GM12875 (cell line): ENCODE data around the gene FAM89A.

Experiments used
- H3K4me3 ChIP-seq: one replicate; pipeline ENCODE4 v1.5.1; 2011; ENCODE audit warnings: low read depth, low read length, control low read depth
- CTCF ChIP-seq: IDR thresholded peaks from 2 replicates; pipeline ENCODE4 v1.5.1; 2011; ENCODE audit warnings: low read depth, mild to moderate bottlenecking, control low read depth, inconsistent platforms, low read length, moderate library complexity, borderline replicate concordance; ENCODE audit not compliant: insufficient read depth

The FAM89A gene

GRCh38 chr1:230972855-230973271 lies 67.2 kb downstream of the FAM89A start:
- TF ChIP-seq CTCF = no peak
- no peak overlapping the region for H3K4me3 ChIP-seq

- TF ChIP-seq CTCF = no peak
- no peak overlapping the region for H3K4me3 ChIP-seq
Observed at GRCh38 chr1:230971771-230972170, 68.3 kb downstream of the FAM89A start.

GRCh38 chr1:230970432-230970831 lies 69.6 kb downstream of the FAM89A start:
- TF ChIP-seq CTCF = no peak
- H3K4me3 ChIP-seq = no peak overlapping the region
